Activated CD8-positive, alpha-beta memory T cell treated with anti-CD3 and anti-CD28 coated beads, Interleukin-2, amount 50 U/mL, for 4 hours (primary cell): ENCODE measurements around the gene SYTL4.

ENCODE experiments used
- DNase-seq: peaks from one replicate; pipeline ENCODE4 v3.0.0-alpha.2; 2020

SYTL4 gene

GRCh38 chrX:100687546-100687945 lies 44.4 kb downstream of the SYTL4 start:
- no peak for DNase-seq

GRCh38 chrX:100687128-100687527 lies 44.8 kb downstream of the SYTL4 start:
- DNase-seq: no peak

- no peak for DNase-seq
Observed at GRCh38 chrX:100685997-100686305, 46.0 kb downstream of the SYTL4 start.

- peak; percentile 53 for DNase-seq
Observed at GRCh38 chrX:100685284-100685996, 46.5 kb downstream of the SYTL4 start.

- DNase-seq: no peak
Observed at GRCh38 chrX:100682939-100683338, 49.0 kb downstream of the SYTL4 start.

- DNase-seq: no peak
Observed at GRCh38 chrX:100681599-100681998, 50.3 kb downstream of the SYTL4 start.

GRCh38 chrX:100680756-100681155 lies 51.2 kb downstream of the SYTL4 start:
- no peak for DNase-seq

- DNase-seq: no peak
Observed at GRCh38 chrX:100677611-100678181, 54.2 kb downstream of the SYTL4 start.

GRCh38 chrX:100674705-100675104 lies 57.2 kb downstream of the SYTL4 start:
- no peak for DNase-seq

GRCh38 chrX:100673397-100673953 lies 58.4 kb downstream of the SYTL4 start:
- DNase-seq: no peak

GRCh38 chrX:100672966-100673365 lies 59.0 kb downstream of the SYTL4 start:
- no peak for DNase-seq

- no peak for DNase-seq
Observed at GRCh38 chrX:100663642-100664041, 68.3 kb downstream of the SYTL4 start.

GRCh38 chrX:100662796-100663195 lies 69.1 kb downstream of the SYTL4 start:
- no peak for DNase-seq

- DNase-seq: no peak
Observed at GRCh38 chrX:100662170-100662569, 69.8 kb downstream of the SYTL4 start.

- no peak for DNase-seq
Observed at GRCh38 chrX:100659431-100660137, 72.3 kb downstream of the SYTL4 start.

- no peak for DNase-seq
Observed at GRCh38 chrX:100658941-100659381, 73.0 kb downstream of the SYTL4 start.

- DNase-seq: no peak
Observed at GRCh38 chrX:100654261-100654660, 77.7 kb downstream of the SYTL4 start.

GRCh38 chrX:100652266-100652665 lies 79.7 kb downstream of the SYTL4 start:
- DNase-seq: no peak

- no peak for DNase-seq
Observed at GRCh38 chrX:100650841-100651240, 81.1 kb downstream of the SYTL4 start.

GRCh38 chrX:100649550-100650356 lies 82.2 kb downstream of the SYTL4 start:
- no peak for DNase-seq

GRCh38 chrX:100648458-100649417 lies 83.2 kb downstream of the SYTL4 start:
- DNase-seq: no peak

- DNase-seq: no peak
Observed at GRCh38 chrX:100647739-100648138, 84.2 kb downstream of the SYTL4 start.
